CD4-positive, alpha-beta memory T cell (primary cell): ENCODE measurements around the gene SEC61A2. TPM values are rescaled to one million over a fixed set of nuclear protein-coding genes. Genes with fewer than 3 reads are reported as not detected.
"Not testable (repeated sequence)": the region's sequence is repeated elsewhere in the genome, so short reads cannot be mapped to it uniquely, and the experiment has no call there.

Experiments
- CTCF ChIA-PET: fragments of 350-600 bp; sonication (Branson Sonifier 250); formaldehyde crosslinking; loops from one replicate; lab custom pipeline; 2021; ENCODE audit warnings: inconsistent platforms; ENCODE audit not compliant: partially characterized antibody; lab: Charles Lee
- POLR2A ChIA-PET: fragments of 350-600 bp; sonication (Branson Sonifier 250); formaldehyde crosslinking; loops from one replicate; lab custom pipeline; 2021; ENCODE audit not compliant: partially characterized antibody; lab: Charles Lee
- DNase-seq, 5 donors: peaks; one replicate each; pipeline versions ENCODE4 v3.0.0 to v3.0.0-alpha.2; 2020 to 2022; ENCODE audit warnings: mixed read lengths in 1 of 5
- H3K27ac ChIP-seq: one replicate; pipeline ENCODE4 v1.7.0; 2013; ENCODE audit warnings: low read depth, low read length
- H3K27me3 ChIP-seq: 2 replicates; pipeline ENCODE4 v1.7.0; 2013; ENCODE audit warnings: mild to moderate bottlenecking, low read length, moderate library complexity; ENCODE audit not compliant: insufficient read depth
- H3K36me3 ChIP-seq: 2 replicates; pipeline ENCODE4 v1.7.0; 2013; ENCODE audit warnings: mild to moderate bottlenecking, low read length, moderate library complexity; ENCODE audit not compliant: insufficient read depth
- H3K4me1 ChIP-seq: 2 replicates; pipeline ENCODE4 v1.7.0; 2013; ENCODE audit warnings: mild to moderate bottlenecking, low read length, moderate library complexity; ENCODE audit not compliant: insufficient read depth
- H3K4me3 ChIP-seq, 2 donors: one replicate each; pipeline ENCODE4 v1.7.0; 2013; ENCODE audit warnings: low read length in 2 of 2, mild to moderate bottlenecking in 1 of 2
- H3K9me3 ChIP-seq, 2 donors: one replicate each; pipeline ENCODE4 v1.7.0; 2013; ENCODE audit warnings: low read length in 2 of 2, control low read depth in 1 of 2; ENCODE audit not compliant: control insufficient read depth in 1 of 2
- H3K27ac Mint-ChIP-seq, 7 donors: one replicate each; pipeline ENCODE4 v1.8.0; 2020 to 2021; ENCODE audit warnings: mixed read lengths in 7 of 7, mild to moderate bottlenecking in 6 of 7, inconsistent platforms in 3 of 7, moderate library complexity in 3 of 7
- H3K27me3 Mint-ChIP-seq, 2 donors: one replicate each; pipeline ENCODE4 v1.8.0; 2020 to 2021; ENCODE audit warnings: mixed read lengths in 2 of 2
- H3K36me3 Mint-ChIP-seq, 2 donors: one replicate each; pipeline ENCODE4 v1.8.0; 2020 to 2021; ENCODE audit warnings: mixed read lengths in 2 of 2, inconsistent platforms in 1 of 2, mild to moderate bottlenecking in 1 of 2
- H3K4me1 Mint-ChIP-seq, 4 donors: one replicate each; pipeline ENCODE4 v1.8.0; 2020 to 2021; ENCODE audit warnings: mixed read lengths in 4 of 4, mild to moderate bottlenecking in 1 of 4
- H3K4me3 Mint-ChIP-seq, 8 donors: one replicate each; pipeline ENCODE4 v1.8.0; 2020 to 2021; ENCODE audit warnings: mixed read lengths in 8 of 8, mild to moderate bottlenecking in 7 of 8, moderate library complexity in 6 of 8, inconsistent platforms in 3 of 8
- H3K9me3 Mint-ChIP-seq, 8 donors: one replicate each; pipeline ENCODE4 v1.8.0; 2020 to 2021; ENCODE audit warnings: mixed read lengths in 8 of 8, mild to moderate bottlenecking in 5 of 8, inconsistent platforms in 3 of 8, moderate library complexity in 1 of 8
- intact Hi-C: fragments of 100-400 bp; cut with micrococcal nuclease; formaldehyde crosslinking; loops from one replicate; pipeline ENCODE4 v1.15.1; 2023
- polyA plus RNA-seq, 2 donors: library from polyadenylated mRNA; unstranded; fragments of 300-500 nt; fragmentation: Illumina TruSeq; gene quantifications; one replicate each; pipeline ENCODE4 v1.2.3, GENCODE V29; 2021
- total RNA-seq, 2 experiments: library from RNA; stranded (reverse); gene quantifications; one replicate each; pipeline ENCODE4 v1.2.3, GENCODE V29; 2021

The SEC61A2 gene
- total RNA-seq (10 to 100 TPM; 12.2 to 13.4 TPM), polyA plus RNA-seq (1 to 10 TPM; 1.0 to 2.0 TPM)

DNA sequence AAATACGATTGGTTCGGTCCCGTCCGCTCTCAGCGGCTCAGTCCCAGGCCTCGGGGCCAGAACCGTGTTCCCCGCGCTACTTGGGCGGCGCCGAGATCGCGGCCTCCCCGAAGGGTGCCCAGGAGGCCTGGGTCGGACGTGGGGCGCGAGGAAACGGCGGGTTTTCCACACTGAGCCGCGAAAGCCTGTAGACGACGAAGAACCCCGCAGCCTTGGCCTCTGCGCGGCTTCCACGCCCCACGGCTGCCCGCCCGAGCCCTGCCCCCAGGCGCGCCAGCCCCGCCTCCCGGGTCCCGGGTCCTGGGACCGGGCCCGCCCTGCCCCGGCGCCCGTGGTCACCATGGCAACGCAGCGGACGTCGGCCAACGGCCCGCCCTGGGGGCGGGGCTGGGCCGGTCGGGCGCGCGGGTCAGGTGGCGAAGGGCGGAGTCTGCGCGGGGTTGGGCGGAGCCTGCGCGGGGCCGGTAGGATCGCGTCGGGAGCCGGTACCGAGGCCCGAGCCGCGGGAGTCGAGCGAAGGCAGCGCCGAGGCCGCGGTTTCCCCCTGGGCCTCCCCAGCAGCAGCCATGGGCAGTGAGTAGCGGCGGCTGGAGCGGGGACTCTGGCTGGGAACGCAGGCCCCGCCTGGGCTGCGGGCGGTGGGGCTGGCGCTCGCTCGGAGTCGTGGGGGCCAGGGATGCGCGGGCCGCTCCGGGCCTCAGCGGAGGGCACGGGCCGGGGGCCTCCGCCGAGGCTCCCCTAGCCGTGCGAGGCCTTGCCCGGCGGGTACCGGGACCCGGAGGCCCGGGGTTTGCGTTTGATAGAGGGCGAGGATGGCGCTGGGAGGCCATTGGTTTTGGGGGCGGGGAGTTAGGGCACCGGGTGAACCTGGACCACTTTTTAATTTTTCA, at the start of gene SEC61A2:
TSS of gene SEC61A2 (plus strand) at position 456 of the 890 bp plus-strand sequence. CDS start at position 567, 111 bp downstream.
- CTCF ChIA-PET, result interaction anchor here (0.9 kb wide), 1 partner anchor 60 kb away, joined by 3 read pairs; no protein-coding TSS in a partner anchor
- intact Hi-C loops, result loop anchor here (1.0 to 5.0 kb wide), 5 partner anchors 52 to 218 kb away; partner anchors contain the start of genes CAMK1D, DHTKD1 and NUDT5
- H3K27me3 ChIP-seq, result no peaks in the 10 kb centered on the region
- peak within 1 kb of the TSS; percentile 72 for H3K27ac ChIP-seq
- no peaks in the 10 kb centered on the region for H3K36me3 ChIP-seq
- peak; percentile 93 to 99 (median 97) for DNase-seq
- POLR2A ChIA-PET, result interaction anchor here (0.8 to 1.6 kb wide), 4 partner anchors 66 to 86 kb away, joined by 3 to 10 read pairs (median 6); partner anchors contain the start of genes CDC123, NUDT5 and UPF2
- no peaks in the 10 kb centered on the region for H3K9me3 Mint-ChIP-seq
- H3K4me3 Mint-ChIP-seq, result peak within 1 kb of the TSS; percentile 88 to 93 (median 91)
- peaks cover 11 to 33% (median 22%) of the 10 kb centered on the region in 4 donors for H3K4me1 Mint-ChIP-seq
- H3K36me3 Mint-ChIP-seq, result peaks cover 0 to 13% of the 10 kb centered on the region in 2 donors
- peak within 1 kb of the TSS; percentile 55 to 79 for H3K4me3 ChIP-seq
- peaks cover 20% of the 10 kb centered on the region for H3K4me1 ChIP-seq
- no peaks in the 10 kb centered on the region for H3K27me3 Mint-ChIP-seq
- peak within 1 kb of the TSS; percentile 78 to 96 (median 93) for H3K27ac Mint-ChIP-seq
- no peaks in the 10 kb centered on the region for H3K9me3 ChIP-seq

DNA sequence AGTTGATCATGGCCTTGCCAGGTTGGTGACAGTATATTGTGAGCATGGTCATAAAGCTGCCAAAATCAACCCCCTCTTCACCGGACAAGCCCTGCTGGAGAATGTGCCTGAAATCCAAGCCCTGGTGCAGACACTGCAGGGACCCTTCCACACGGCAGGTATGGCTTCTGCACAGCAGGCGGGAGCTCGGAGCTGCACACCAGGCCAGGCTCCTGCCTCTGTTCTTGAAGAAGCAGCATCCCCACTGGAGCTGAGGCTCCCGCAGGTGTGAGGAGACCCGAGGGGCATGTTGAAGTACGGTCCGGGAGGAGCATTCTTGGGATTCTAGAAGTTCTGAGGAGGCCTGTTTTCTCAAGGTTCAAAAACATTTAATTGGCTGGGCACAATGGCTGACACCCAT, 48.0 kb upstream of the SEC61A2 start:
- Mint-ChIP-seq H3K27ac (peak overlapping the region in 2 of 7 donors; percentile 27 to 42), H3K36me3 (peaks cover 19% of the 10 kb centered on the region in 2 donors), H3K27me3 (no peaks in the 10 kb centered on the region), H3K4me3 (no peak overlapping the region), H3K9me3 (no peaks in the 10 kb centered on the region), H3K4me1 (peaks cover 0 to 7% (median 2%) of the 10 kb centered on the region in 4 donors)
- no peak overlapping the region for H3K4me3 ChIP-seq
- no peaks in the 10 kb centered on the region for H3K4me1 ChIP-seq
- H3K36me3 ChIP-seq, result no peaks in the 10 kb centered on the region
- no peaks in the 10 kb centered on the region for H3K27me3 ChIP-seq
- intact Hi-C loops, result no loop called here
- no peak for DNase-seq
- H3K9me3 ChIP-seq, result no peaks in the 10 kb centered on the region
- ChIA-PET POLR2A (no interaction called here), CTCF (no interaction called here)
- no peak overlapping the region for H3K27ac ChIP-seq

DNA sequence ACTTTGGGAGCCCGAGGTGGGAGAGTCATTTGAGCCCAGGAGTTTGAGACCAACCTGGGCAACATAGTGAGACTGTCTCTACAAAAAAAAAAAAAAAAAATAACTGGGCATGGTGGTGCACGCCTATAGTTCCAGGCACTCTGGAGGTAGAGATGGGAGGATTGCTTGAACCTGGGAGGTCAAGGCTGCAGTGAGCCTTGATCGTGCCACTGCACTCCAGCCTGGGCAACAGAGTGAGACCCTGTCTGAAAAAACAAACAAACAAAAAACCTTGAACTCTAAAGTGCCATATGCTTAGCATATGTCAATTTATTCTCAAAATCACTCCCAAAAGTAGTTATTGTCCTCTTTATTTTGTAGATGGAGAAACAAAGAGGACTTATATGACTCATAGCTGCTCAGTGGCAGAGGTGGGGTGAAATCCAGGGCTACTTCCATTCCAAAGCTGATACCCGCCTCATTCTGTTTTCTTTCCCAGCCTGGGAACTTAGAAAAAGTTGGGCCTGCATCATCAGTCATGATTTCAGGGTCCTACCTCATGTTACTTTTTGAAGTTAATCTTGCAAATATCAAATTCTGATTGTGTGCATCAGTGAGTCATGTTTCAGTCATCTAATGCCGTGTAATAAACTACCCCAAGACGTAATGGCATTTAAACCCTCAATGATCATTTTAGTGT, 47.5 kb upstream of the SEC61A2 start:
- CTCF ChIA-PET, result no interaction called here

DNA sequence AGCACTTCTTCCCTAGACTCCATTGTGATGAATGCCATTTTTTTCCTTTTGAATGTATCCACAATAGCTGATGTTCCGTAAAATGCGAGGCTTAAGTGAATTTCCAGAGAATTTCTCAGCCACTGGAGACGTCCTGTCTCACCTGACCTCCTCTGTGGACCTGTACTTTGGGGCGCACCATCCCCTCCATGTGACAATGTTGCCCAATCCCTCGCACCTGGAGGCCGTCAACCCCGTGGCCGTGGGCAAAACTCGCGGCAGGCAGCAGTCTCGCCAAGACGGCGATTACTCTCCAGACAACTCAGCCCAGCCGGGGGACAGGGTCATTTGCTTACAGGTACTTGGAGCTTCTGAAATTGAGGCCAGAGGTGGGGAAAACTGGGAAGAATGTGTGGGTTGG, 40.6 kb upstream of the SEC61A2 start:
- Mint-ChIP-seq H3K4me1 (peaks cover 0 to 2% (median 0%) of the 10 kb centered on the region in 4 donors), H3K27ac (peak overlapping the region in 1 of 7 donors; percentile 53), H3K36me3 (peaks cover 45 to 55% of the 10 kb centered on the region in 2 donors), H3K4me3 (no peak overlapping the region), H3K9me3 (no peaks in the 10 kb centered on the region), H3K27me3 (no peaks in the 10 kb centered on the region)
- no peak overlapping the region for H3K4me3 ChIP-seq
- no peak for DNase-seq
- intact Hi-C loops, result no loop called here
- no peak overlapping the region for H3K27ac ChIP-seq
- no peaks in the 10 kb centered on the region for H3K9me3 ChIP-seq
- POLR2A ChIA-PET, result no interaction called here
- peaks cover 27% of the 10 kb centered on the region for H3K36me3 ChIP-seq
- no peaks in the 10 kb centered on the region for H3K4me1 ChIP-seq
- CTCF ChIA-PET, result no interaction called here
- no peaks in the 10 kb centered on the region for H3K27me3 ChIP-seq

More for the DNA sequence above, 47.5 kb upstream of the SEC61A2 start:
- H3K27ac ChIP-seq, result no peak overlapping the region
- Mint-ChIP-seq H3K4me1 (peaks cover 0 to 7% (median 2%) of the 10 kb centered on the region in 4 donors), H3K4me3 (no peak overlapping the region), H3K9me3 (no peaks in the 10 kb centered on the region), H3K27me3 (no peaks in the 10 kb centered on the region), H3K36me3 (peaks cover 22 to 24% of the 10 kb centered on the region in 2 donors), H3K27ac (no peak overlapping the region)
- intact Hi-C loops, result no loop called here
- H3K9me3 ChIP-seq, result no peaks in the 10 kb centered on the region
- POLR2A ChIA-PET, result no interaction called here
- no peaks in the 10 kb centered on the region for H3K27me3 ChIP-seq
- no peak overlapping the region for H3K4me3 ChIP-seq
- peaks cover 4% of the 10 kb centered on the region for H3K36me3 ChIP-seq
- no peak for DNase-seq
- H3K4me1 ChIP-seq, result no peaks in the 10 kb centered on the region

GRCh38 chr10:12091421-12091820, 38.1 kb upstream of the SEC61A2 start:
- H3K4me3 ChIP-seq, result no peak overlapping the region
- H3K9me3 ChIP-seq, result no peaks in the 10 kb centered on the region
- no peak for DNase-seq
- no peak overlapping the region for H3K4me3 Mint-ChIP-seq
- ChIA-PET CTCF (no interaction called here), POLR2A (no interaction called here)
- H3K36me3 Mint-ChIP-seq, result peaks cover 43 to 51% of the 10 kb centered on the region in 2 donors
- H3K27ac ChIP-seq, result no peak overlapping the region
- H3K27me3 ChIP-seq, result no peaks in the 10 kb centered on the region
- H3K27ac Mint-ChIP-seq, result no peak overlapping the region
- peaks cover 29% of the 10 kb centered on the region for H3K36me3 ChIP-seq
- no peaks in the 10 kb centered on the region for H3K27me3 Mint-ChIP-seq
- peaks cover 0 to 2% (median 0%) of the 10 kb centered on the region in 4 donors for H3K4me1 Mint-ChIP-seq
- intact Hi-C loops, result no loop called here
- H3K4me1 ChIP-seq, result no peaks in the 10 kb centered on the region
- no peaks in the 10 kb centered on the region for H3K9me3 Mint-ChIP-seq

DNA sequence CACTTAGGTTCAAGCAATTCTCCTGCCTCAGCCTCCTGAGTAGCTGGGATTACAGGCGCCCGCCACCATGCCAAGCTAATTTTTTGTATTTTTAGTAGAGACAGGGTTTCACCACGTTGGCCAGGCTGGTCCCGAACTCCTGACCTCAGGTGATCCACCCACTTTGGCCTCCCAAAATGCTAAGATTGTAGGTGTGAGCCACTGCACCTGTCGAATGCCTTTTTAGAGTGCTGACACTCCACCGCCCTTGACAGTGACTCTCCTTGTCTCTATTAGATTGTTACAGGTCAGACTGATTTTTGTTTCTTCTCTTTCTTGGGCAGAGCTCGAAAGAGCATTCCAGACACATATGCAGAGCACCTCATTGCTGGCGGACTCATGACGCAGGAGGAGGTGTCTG, 32.1 kb upstream of the SEC61A2 start:
- H3K9me3 Mint-ChIP-seq, H3K27ac ChIP-seq, H3K4me3 ChIP-seq, CTCF ChIA-PET, intact Hi-C loops, H3K4me1 Mint-ChIP-seq, H3K4me1 ChIP-seq, H3K9me3 ChIP-seq, H3K27me3 Mint-ChIP-seq, POLR2A ChIA-PET, DNase-seq, H3K27me3 ChIP-seq, H3K4me3 Mint-ChIP-seq: not testable (repeated sequence)
- Mint-ChIP-seq H3K27ac (peak overlapping the region in 1 of 7 donors; percentile 7), H3K36me3 (peaks cover 29 to 46% of the 10 kb centered on the region in 2 donors)
- H3K36me3 ChIP-seq, result peaks cover 26% of the 10 kb centered on the region

DNA sequence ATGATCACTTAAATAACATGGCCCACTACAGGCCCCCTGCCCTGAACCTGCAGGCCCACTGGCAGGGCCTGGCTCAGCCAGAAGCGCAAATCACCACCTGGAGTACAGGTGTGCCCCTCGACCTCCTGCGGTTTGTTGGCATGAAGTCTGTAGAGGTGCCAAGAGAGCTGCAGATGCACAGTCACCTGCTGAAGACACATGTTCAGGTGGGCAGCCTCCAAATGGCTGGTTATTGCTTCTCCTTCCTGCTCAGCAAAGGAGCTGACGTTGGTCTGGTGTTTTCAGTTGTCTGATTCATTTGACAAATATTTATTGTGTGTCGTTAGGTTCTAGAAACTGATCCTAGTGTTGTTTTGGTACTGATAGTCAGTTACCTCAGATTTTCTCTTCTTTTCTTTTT, 31.7 kb upstream of the SEC61A2 start:
- DNase-seq, result no peak
- CTCF ChIA-PET, result no interaction called here
- Histone ChIP-seq H3K27ac (no peak overlapping the region), H3K9me3 (no peaks in the 10 kb centered on the region), H3K4me3 (no peak overlapping the region), H3K4me1 (no peaks in the 10 kb centered on the region), H3K27me3 (no peaks in the 10 kb centered on the region), H3K36me3 (peaks cover 26% of the 10 kb centered on the region)
- no peaks in the 10 kb centered on the region for H3K9me3 Mint-ChIP-seq
- H3K27me3 Mint-ChIP-seq, result no peaks in the 10 kb centered on the region
- H3K4me3 Mint-ChIP-seq, result no peak overlapping the region
- H3K36me3 Mint-ChIP-seq, result peaks cover 29 to 47% of the 10 kb centered on the region in 2 donors
- H3K4me1 Mint-ChIP-seq, result peaks cover 0 to 2% (median 0%) of the 10 kb centered on the region in 4 donors
- POLR2A ChIA-PET, result interaction anchor here (0.7 kb wide), 1 partner anchor 50 kb away, joined by 3 read pairs; no protein-coding TSS in a partner anchor
- H3K27ac Mint-ChIP-seq, result peak overlapping the region in 1 of 7 donors; percentile 31
- intact Hi-C loops, result no loop called here
